ENCODE data around the gene CTBP2.

GRCh38 chr10:125062227-125062913 lies 98.0 kb downstream of the CTBP2 start:
- no peak for TF ChIP-seq CTCF (IDR thresholded peaks at IDR 0.05; ENCODE audit: low read depth, low read length, poor library complexity, severe bottlenecking)
- TF ChIP-seq EZH2phosphoT487 (IDR thresholded peaks at IDR 0.05; ENCODE audit: borderline replicate concordance, low read length), result no peak
